Heart left ventricle (tissue), 13 donors: Measurements from ENCODE around the gene PTGFRN.

Experiments
- CTCF ChIP-seq, 12 donors: fragments of 200-600 bp; sonication (generic) in 4 of 12; IDR thresholded peaks; one replicate each; pipeline versions ENCODE4 v1.5.0 to v1.8.0; 2018 to 2022; ENCODE audit warnings: antibody characterized with exemption in 12 of 12, mild to moderate bottlenecking in 5 of 12
- POLR2A ChIP-seq, 2 donors: fragments of 450-650 bp; IDR thresholded peaks; one replicate each; pipeline ENCODE4 v1.6.1; 2017; ENCODE audit warnings: antibody characterized with exemption in 2 of 2, mild to moderate bottlenecking in 2 of 2, moderate library complexity in 2 of 2
- donor health status: ischemic (EF 13 %, LVEDD 7.1; RV severe dilation, severe dysfunction).
- donor health status: DM: no; HTN: yes; CAD: no.
- donor health status: DM: no; HTN: no; CAD: no.
- donor health status: ischemic (EF 25% LVEDD 6.9; RV normal size, moderate dysfunction).
- donor health status: ischemic (EF 25% LVEDD 5.7; RV mildly dilated, moderate dysfunction).
- donor health status: ischemic (EF 35%, LVEDD 5.7; RV mildly dilated, moderate dysfunction).
- donor health status: nonischemic (EF 11% LVEDD 7.7; RV severe dilation, severe dysfunction).
- donor health status: DM: yes; HTN: yes; CAD: no.
- donor health status: PGD.
- donor health status: ischemic (EF 29% LVEDD 5.4; RV normal size, mild dysfunction).
- donor health status: nonischemic (EF 23%, LVEDD 6.1; RV moderate dilation, normal function).

- no peak for TF ChIP-seq CTCF (IDR thresholded peaks at IDR 0.05)
- TF ChIP-seq POLR2A (IDR thresholded peaks at IDR 0.05), result no peak
Measured at GRCh38 chr1:116984406-116985160, 74.9 kb downstream of the PTGFRN start.
